Activated naive CD4-positive, alpha-beta T cell treated with anti-CD3 and anti-CD28 coated beads for 36 hours (primary cell): ENCODE data around the gene GRM5. TPM values are rescaled to one million over a fixed set of nuclear protein-coding genes. Genes with fewer than 3 reads are reported as not detected.
"Not testable (repeated sequence)": the region's sequence is repeated elsewhere in the genome, so short reads cannot be mapped to it uniquely, and the experiment has no call there.

Experiments
- CTCF ChIA-PET: fragments of 350-600 bp; sonication (Branson Sonifier 250); formaldehyde crosslinking; loops from one replicate; lab custom pipeline; 2021; ENCODE audit warnings: antibody characterized with exemption; lab: Charles Lee
- DNase-seq: peaks from one replicate; pipeline ENCODE4 v3.0.0-alpha.2; 2020
- H3K27ac Mint-ChIP-seq: one replicate; pipeline ENCODE4 v1.8.0; 2021; ENCODE audit warnings: mild to moderate bottlenecking, mixed read lengths
- H3K27me3 Mint-ChIP-seq: one replicate; pipeline ENCODE4 v1.8.0; 2021; ENCODE audit warnings: low read depth, mixed read lengths
- H3K36me3 Mint-ChIP-seq: one replicate; pipeline ENCODE4 v1.8.0; 2021; ENCODE audit warnings: low read depth, mixed read lengths
- H3K4me1 Mint-ChIP-seq: one replicate; pipeline ENCODE4 v1.8.0; 2021; ENCODE audit warnings: low read depth, mixed read lengths
- H3K4me3 Mint-ChIP-seq: one replicate; pipeline ENCODE4 v1.8.0; 2021; ENCODE audit warnings: mild to moderate bottlenecking, moderate library complexity, mixed read lengths
- H3K9me3 Mint-ChIP-seq: one replicate; pipeline ENCODE4 v1.8.0; 2021; ENCODE audit warnings: mixed read lengths
- intact Hi-C: fragments of 100-400 bp; cut with micrococcal nuclease; formaldehyde crosslinking; loops from one replicate; pipeline ENCODE4 v1.15.1; 2023
- total RNA-seq, 2 experiments: library from RNA; stranded (reverse); gene quantifications; one replicate each; pipeline ENCODE4 v1.2.3, GENCODE V29; 2021

Gene GRM5
- not detected for total RNA-seq

DNA sequence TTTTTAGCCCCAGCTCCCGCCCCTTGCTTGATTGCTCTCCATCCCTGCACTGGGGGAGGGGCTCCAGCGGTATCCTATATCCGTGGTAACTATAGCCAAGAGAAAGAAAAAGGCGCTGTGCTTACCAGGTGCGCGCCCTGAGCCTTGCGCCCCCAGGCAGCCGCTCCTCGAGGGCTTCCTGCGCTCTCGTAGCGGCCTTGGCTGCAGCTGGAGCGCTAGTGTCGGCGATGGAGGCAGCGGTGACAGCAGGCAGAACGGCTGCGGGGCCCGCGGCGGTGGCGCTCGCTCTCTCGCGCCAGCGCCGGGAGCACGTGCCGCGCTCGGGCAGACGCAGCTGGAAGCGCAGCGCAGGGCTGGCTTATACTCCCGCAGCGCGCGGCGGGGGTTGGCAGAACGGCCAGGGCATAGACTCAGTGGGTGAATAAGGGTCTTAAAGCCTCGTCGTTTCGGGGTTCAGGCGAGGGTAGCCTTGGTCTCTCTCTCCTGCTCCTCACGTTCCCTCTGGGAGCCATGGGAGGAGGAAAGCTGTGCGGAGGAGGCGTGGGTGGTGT, at the start of gene GRM5:
GRM5 (minus strand) TSS at position 332 of the 551 bp plus-strand sequence. CDS start 18,110 bp downstream, outside the sequence.
- DNase-seq, H3K9me3 Mint-ChIP-seq, H3K27ac Mint-ChIP-seq, H3K4me3 Mint-ChIP-seq, CTCF ChIA-PET, H3K36me3 Mint-ChIP-seq, intact Hi-C loops: not testable (repeated sequence)
- Mint-ChIP-seq H3K4me1 (peaks cover 24% of the 10 kb centered on the region), H3K27me3 (peaks cover 49% of the 10 kb centered on the region)

DNA sequence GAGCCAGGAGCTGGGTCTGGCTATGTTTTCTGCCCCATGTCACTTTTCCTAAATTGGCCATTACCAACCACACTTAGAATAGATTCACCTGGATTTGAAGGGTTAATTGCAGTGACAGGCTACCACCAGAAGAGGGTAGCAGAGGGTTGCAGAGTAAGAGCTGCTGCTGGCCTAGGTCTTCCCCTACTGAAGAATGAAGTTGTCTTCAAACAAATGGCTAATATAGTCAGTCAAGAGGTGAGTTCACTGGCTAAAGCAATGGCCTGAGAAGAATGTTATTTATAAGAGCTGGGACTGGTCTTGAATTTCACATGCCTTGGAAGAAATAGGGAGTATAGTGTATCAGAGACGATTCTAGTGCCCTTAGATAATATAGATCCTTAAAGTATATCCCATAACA, 32.2 kb upstream of the GRM5 start:
- H3K4me3 Mint-ChIP-seq, H3K36me3 Mint-ChIP-seq, H3K27ac Mint-ChIP-seq, H3K4me1 Mint-ChIP-seq, H3K27me3 Mint-ChIP-seq, H3K9me3 Mint-ChIP-seq: not testable (repeated sequence)
- CTCF ChIA-PET, result interaction anchor here (0.6 kb wide), 1 partner anchor 1491 kb away, joined by 8 read pairs; no protein-coding TSS in a partner anchor
- DNase-seq, result peak; percentile 4
- intact Hi-C loops, result loop anchor here (1.0 to 5.0 kb wide), 3 partner anchors 307 to 1014 kb away; no protein-coding TSS in a partner anchor

DNA sequence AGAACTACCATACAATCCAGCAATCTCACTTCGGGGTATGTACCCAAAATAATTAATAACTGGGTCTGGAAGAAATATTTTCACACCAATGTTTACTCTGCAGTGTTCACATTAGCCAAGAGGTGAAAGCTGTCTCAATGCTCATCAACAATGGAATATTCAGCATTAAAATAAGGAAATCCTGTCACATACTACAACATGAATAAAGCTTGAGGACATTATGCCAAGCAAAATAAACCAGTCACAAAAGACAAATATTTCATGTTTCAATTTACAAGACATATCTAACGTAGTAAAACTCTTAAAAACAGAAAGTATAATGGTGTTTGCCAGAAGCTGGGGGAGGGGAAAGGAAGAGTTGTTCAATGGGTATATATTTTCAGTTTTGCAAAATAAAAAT, 28.0 kb upstream of the GRM5 start:
- peaks cover 14% of the 10 kb centered on the region for H3K9me3 Mint-ChIP-seq
- CTCF ChIA-PET, H3K36me3 Mint-ChIP-seq, H3K27ac Mint-ChIP-seq, H3K27me3 Mint-ChIP-seq, H3K4me3 Mint-ChIP-seq, DNase-seq, H3K4me1 Mint-ChIP-seq, intact Hi-C loops: not testable (repeated sequence)

DNA sequence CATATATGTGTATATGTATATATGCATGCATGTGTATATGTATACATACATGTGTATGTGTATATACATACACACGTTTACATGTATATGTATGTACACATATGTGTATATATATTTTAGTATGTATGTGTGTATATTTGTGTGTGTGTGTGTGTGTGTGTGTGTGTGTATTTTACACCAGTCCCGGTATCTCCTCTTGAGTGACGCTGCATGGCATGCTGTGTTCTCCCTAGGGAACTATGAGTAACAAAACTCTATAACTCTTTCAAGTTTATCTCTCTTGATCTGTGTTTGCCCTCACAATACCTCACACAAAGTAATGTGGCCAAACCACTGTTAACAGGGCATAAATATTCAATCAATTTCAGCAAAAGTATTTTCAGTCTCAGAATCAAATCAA, 19.2 kb upstream of the GRM5 start:
- intact Hi-C loops, H3K4me1 Mint-ChIP-seq, H3K27ac Mint-ChIP-seq, DNase-seq, H3K4me3 Mint-ChIP-seq, H3K36me3 Mint-ChIP-seq, H3K9me3 Mint-ChIP-seq, CTCF ChIA-PET, H3K27me3 Mint-ChIP-seq: not testable (repeated sequence)

DNA sequence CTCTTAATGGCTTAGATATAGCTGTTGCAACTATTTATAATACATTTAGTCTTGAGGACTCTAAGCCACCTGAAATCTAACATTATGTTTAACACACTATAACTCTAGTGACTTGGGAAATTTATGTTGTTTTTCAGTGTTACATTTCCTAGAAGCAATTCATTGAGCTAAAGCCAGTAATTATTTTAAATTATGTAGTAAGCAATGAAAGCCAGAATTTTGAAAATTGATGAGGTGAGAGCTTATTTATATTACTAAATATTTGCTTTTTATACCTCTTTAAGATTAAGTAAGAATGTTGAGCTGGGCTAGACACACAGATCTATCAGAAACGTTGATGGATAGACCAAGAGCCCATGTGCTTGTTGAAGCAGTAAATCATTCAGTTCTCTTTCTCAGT, 5.1 kb upstream of the GRM5 start:
- H3K9me3 Mint-ChIP-seq, H3K4me3 Mint-ChIP-seq, DNase-seq, H3K27ac Mint-ChIP-seq, H3K36me3 Mint-ChIP-seq, H3K4me1 Mint-ChIP-seq, CTCF ChIA-PET, intact Hi-C loops: not testable (repeated sequence)
- peaks cover 15% of the 10 kb centered on the region for H3K27me3 Mint-ChIP-seq

DNA sequence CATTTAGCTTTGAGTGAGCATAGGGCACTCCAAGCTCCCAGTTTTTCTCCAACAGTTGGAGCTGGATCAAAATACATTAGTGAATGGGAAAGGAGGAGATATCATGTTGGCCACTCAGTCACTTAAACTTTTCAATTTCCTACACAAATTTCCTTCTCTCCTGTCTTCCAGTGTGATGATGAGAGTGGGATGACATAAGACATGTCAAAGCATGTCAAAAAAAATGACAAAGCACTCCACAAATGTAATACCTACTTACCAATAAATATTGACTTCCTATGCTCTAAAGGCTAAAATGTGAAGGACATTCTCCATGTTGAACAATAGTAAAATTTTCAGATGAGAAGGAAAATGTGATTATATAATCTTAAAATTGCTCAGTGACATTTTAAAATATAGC, 1.5 kb upstream of the GRM5 start:
- H3K4me1 Mint-ChIP-seq, result peaks cover 22% of the 10 kb centered on the region
- H3K27me3 Mint-ChIP-seq, result peaks cover 44% of the 10 kb centered on the region

DNA sequence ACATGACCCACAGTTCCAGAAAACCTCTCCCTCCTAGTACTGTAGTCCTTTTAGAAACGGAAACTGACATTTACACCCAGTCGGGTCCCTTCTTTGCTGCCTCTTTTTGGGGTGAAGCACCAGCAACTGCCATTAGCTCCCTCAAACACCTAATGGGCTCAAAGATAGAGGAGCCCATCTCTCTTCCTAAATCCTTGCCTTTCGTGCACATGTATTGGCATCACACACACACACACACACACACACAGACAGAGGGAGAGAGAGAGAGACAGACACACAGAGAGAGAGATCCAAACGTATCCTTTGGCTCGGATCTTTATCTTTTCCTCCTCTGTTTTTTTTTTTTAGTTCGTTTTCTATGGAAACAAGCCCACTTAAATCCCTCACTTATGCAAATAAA, 716 bp downstream of the GRM5 start:
- Mint-ChIP-seq H3K27me3 (peaks cover 49% of the 10 kb centered on the region), H3K4me3 (no peak overlapping the region), H3K9me3 (no peaks in the 10 kb centered on the region), H3K36me3 (no peaks in the 10 kb centered on the region), H3K4me1 (peaks cover 24% of the 10 kb centered on the region), H3K27ac (no peak overlapping the region)
- CTCF ChIA-PET, result interaction anchor here (0.6 kb wide), 1 partner anchor 573 kb away, joined by 3 read pairs; no protein-coding TSS in a partner anchor
- DNase-seq, result no peak
- intact Hi-C loops, result no loop called here

More for the DNA sequence above, 1.5 kb upstream of the GRM5 start:
- DNase-seq, result no peak
- Mint-ChIP-seq H3K36me3 (no peaks in the 10 kb centered on the region), H3K27ac (no peak overlapping the region), H3K4me3 (no peak overlapping the region), H3K9me3 (no peaks in the 10 kb centered on the region)
- CTCF ChIA-PET, result no interaction called here
- intact Hi-C loops, result no loop called here

DNA sequence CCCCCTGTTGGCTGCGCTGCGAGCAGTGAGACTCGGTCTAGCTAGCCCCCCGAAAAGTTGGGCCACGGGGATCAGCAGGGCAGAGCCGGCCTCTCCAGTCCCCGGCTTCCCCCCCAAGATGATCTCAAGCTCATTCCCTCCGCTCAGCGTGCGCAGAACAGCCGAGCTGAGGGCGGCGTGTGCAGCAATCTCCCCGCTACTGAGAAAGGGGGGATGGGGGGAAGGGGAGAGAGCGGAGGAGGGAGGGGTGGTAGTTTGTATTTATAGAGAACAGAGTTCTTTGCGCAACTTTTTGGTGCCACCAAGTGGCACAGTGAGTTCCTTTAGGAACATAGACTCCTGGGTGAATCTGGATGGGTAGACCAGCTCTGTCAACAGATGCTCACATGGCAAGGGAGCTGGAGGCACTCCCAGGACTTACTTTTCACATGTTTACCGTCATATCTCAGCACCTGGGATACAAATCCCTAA, 2.3 kb downstream of the GRM5 start:
- peaks cover 49% of the 10 kb centered on the region for H3K27me3 Mint-ChIP-seq

DNA sequence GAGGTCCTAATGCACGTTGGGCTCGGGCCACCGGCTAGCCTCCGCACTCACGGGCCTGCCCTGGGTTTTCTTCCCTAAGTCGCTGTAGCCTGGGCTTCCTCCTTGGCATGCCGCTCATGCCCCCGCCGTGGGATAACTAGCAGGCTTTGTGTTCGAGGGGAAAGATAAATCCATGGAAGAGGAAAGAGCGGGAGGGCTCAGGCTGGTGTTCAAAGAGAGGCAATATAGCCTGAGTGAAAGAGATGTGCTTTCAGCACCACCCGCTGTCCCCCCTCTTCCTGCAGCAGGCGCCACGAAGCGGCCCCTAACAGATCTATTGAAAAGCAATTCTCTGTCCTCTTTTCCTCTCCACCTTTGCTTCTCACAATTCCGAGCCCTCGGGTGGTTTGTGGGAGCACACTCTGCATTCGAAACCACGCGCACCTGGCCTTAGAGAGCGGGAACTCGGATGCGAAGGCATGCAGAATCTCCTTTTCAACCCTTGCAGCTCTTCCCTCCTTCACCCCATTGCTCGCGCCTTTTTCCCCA, 2.9 kb downstream of the GRM5 start:
- peaks cover 24% of the 10 kb centered on the region for H3K4me1 Mint-ChIP-seq
- H3K27ac Mint-ChIP-seq, CTCF ChIA-PET, H3K36me3 Mint-ChIP-seq, intact Hi-C loops, H3K9me3 Mint-ChIP-seq, H3K4me3 Mint-ChIP-seq: not testable (repeated sequence)
- DNase-seq, result peak; percentile 6
- H3K27me3 Mint-ChIP-seq, result peaks cover 48% of the 10 kb centered on the region

More for the DNA sequence above, 2.3 kb downstream of the GRM5 start:
- CTCF ChIA-PET, H3K4me3 Mint-ChIP-seq, DNase-seq, H3K9me3 Mint-ChIP-seq, H3K36me3 Mint-ChIP-seq, intact Hi-C loops, H3K27ac Mint-ChIP-seq: not testable (repeated sequence)
- H3K4me1 Mint-ChIP-seq, result peaks cover 24% of the 10 kb centered on the region

DNA sequence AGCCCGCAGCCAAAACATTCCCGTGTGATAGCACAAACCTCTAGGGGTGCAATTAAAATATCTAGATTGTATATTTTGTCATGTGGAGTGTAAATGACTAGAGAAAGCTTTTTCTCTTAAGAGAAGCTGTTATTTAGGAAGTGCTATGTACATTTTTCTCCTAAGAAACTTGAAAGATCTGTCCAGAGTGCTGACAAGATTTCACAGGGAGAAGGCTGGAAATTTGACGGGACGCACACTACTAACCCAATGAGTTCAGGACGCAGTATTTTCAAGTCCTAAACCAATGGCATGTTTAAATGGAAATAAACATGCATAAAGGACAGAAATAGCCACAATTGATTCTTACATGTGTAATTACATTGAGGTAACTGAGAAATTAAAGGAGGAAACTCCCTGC, 3.9 kb downstream of the GRM5 start:
- Mint-ChIP-seq H3K27me3 (peaks cover 42% of the 10 kb centered on the region), H3K4me1 (peaks cover 24% of the 10 kb centered on the region)
- H3K36me3 Mint-ChIP-seq, DNase-seq, CTCF ChIA-PET, H3K9me3 Mint-ChIP-seq, H3K4me3 Mint-ChIP-seq, intact Hi-C loops, H3K27ac Mint-ChIP-seq: not testable (repeated sequence)

DNA sequence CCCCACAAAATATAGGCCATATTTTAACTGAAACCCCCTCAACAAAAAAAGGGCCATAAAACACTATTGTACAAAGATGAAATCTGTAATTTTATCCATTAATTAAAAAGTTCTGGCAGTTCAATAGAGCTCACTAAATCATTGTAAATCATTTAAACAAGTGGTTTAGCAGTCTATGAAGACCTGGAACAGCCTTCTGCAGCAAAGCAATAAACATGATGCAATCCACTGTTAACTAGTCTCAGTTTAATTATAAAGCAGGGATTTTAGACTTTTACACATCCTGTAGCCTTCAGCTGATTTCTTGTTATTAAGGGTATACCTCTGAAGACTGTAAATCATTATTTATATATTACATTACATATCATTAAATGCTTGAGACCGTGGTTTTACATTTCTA, 8.4 kb downstream of the GRM5 start:
- H3K27ac Mint-ChIP-seq, intact Hi-C loops, H3K9me3 Mint-ChIP-seq, DNase-seq, H3K36me3 Mint-ChIP-seq, H3K27me3 Mint-ChIP-seq, CTCF ChIA-PET, H3K4me1 Mint-ChIP-seq, H3K4me3 Mint-ChIP-seq: not testable (repeated sequence)

DNA sequence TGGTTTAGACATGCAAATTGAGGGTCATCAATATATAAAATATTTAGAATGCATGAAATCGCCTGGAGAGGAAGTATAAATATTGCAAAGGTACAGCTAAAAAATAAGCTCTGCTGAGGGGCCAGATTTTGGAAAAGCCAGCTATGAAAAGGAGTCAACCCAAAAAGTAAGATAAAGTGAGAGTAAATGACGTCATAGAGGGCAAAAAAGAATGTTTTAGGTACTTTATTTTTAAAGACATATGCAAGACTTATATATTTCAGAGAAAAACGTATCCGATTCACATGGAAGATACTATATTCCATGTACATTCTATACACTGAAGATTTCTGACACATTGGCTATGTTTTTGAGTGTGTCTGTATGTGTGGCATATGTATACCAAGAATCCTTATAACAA, 13.6 kb downstream of the GRM5 start:
- no peaks in the 10 kb centered on the region for H3K36me3 Mint-ChIP-seq
- H3K4me3 Mint-ChIP-seq, result no peak overlapping the region
- no peaks in the 10 kb centered on the region for H3K9me3 Mint-ChIP-seq
- no peaks in the 10 kb centered on the region for H3K4me1 Mint-ChIP-seq
- CTCF ChIA-PET, result no interaction called here
- intact Hi-C loops, result no loop called here
- no peak overlapping the region for H3K27ac Mint-ChIP-seq
- H3K27me3 Mint-ChIP-seq, result no peaks in the 10 kb centered on the region
- DNase-seq, result no peak

DNA sequence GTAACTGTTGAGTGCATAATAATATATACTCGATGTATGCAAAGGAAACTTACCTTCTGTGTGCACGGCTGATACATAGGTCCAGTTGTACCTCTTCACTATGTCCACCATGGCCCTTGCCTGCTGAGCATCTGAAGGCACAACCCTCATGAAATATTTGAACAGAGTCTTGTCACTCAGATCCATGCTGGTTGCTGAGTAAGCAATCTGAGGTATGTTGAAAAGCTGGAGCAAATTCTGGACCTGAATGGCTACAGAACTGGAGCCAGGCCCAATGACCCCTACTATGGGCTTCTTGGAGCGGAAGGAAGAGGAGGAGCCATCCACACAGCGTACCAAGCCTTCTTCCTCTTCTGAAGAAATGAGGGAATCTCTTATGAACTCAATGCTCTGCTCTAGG, 18.6 kb downstream of the GRM5 start:
- H3K36me3 Mint-ChIP-seq, intact Hi-C loops, CTCF ChIA-PET, H3K4me3 Mint-ChIP-seq, H3K9me3 Mint-ChIP-seq, H3K27me3 Mint-ChIP-seq, H3K4me1 Mint-ChIP-seq, DNase-seq, H3K27ac Mint-ChIP-seq: not testable (repeated sequence)
